NCI-H146 (cell line): ENCODE results near the gene MYLK.
A peak's percentile ranks its signal among the peaks of the same experiment; 100 is the strongest.

Experiments
- DNase-seq: peaks from one replicate; lab custom pipeline; 2025; lab: John Stamatoyannopoulos, UW

Gene MYLK

GRCh38 chr3:123642182-123642956 lies 241.8 kb downstream of the MYLK start:
- peak; percentile 77 for DNase-seq

GRCh38 chr3:123641505-123641904 lies 242.6 kb downstream of the MYLK start:
- no peak for DNase-seq

- DNase-seq: peak; percentile 87
Measured at GRCh38 chr3:123640740-123641462, 243.2 kb downstream of the MYLK start.

- DNase-seq: no peak
Measured at GRCh38 chr3:123640311-123640710, 243.8 kb downstream of the MYLK start.

- DNase-seq: no peak
Measured at GRCh38 chr3:123638936-123639689, 245.0 kb downstream of the MYLK start.

GRCh38 chr3:123637841-123638240 lies 246.3 kb downstream of the MYLK start:
- DNase-seq: no peak

GRCh38 chr3:123637131-123637530 lies 247.0 kb downstream of the MYLK start:
- no peak for DNase-seq

- DNase-seq: peak; percentile 89
Measured at GRCh38 chr3:123636431-123636841, 247.7 kb downstream of the MYLK start.

- no peak for DNase-seq
Measured at GRCh38 chr3:123635717-123636116, 248.4 kb downstream of the MYLK start.

- DNase-seq: peak; percentile 91
Measured at GRCh38 chr3:123635217-123635616, 248.9 kb downstream of the MYLK start.

- DNase-seq: peak; percentile 93
Measured at GRCh38 chr3:123634149-123635051, 249.7 kb downstream of the MYLK start.

- no peak for DNase-seq
Measured at GRCh38 chr3:123633530-123633929, 250.6 kb downstream of the MYLK start.

- no peak for DNase-seq
Measured at GRCh38 chr3:123632161-123632655, 251.9 kb downstream of the MYLK start.

- no peak for DNase-seq
Measured at GRCh38 chr3:123629747-123630047, 254.4 kb downstream of the MYLK start.

- DNase-seq: no peak
Measured at GRCh38 chr3:123628996-123629746, 255.0 kb downstream of the MYLK start.

GRCh38 chr3:123627673-123628670 lies 256.2 kb downstream of the MYLK start:
- no peak for DNase-seq

GRCh38 chr3:123626881-123627280 lies 257.3 kb downstream of the MYLK start:
- DNase-seq: no peak

- DNase-seq: no peak
Measured at GRCh38 chr3:123624302-123624701, 259.8 kb downstream of the MYLK start.

GRCh38 chr3:123623346-123623880 lies 260.7 kb downstream of the MYLK start:
- DNase-seq: no peak
